Endothelial cell of umbilical vein (primary cell): ENCODE data around the gene SHISA7. TPM values are rescaled to one million over a fixed set of nuclear protein-coding genes. Genes with fewer than 3 reads are reported as not detected.

ENCODE experiments used
- BruUV-seq: library from RNA; stranded (reverse); fragments of 400-500 nt; replicated peaks from 2 replicates; lab custom pipeline; 2021; lab: Mats Ljungman, UMichigan
- CTCF ChIA-PET: fragments of 300-600, 350-600 bp; sonication (Branson Sonifier 250); formaldehyde crosslinking; loops from one replicate; lab custom pipeline; 2021; ENCODE audit warnings: antibody characterized with exemption, inconsistent platforms; lab: Charles Lee
- POLR2A ChIA-PET: fragments of 300-600, 350-600 bp; sonication (Branson Sonifier 250); formaldehyde crosslinking; loops from one replicate; lab custom pipeline; 2021; ENCODE audit warnings: antibody characterized with exemption, inconsistent platforms; lab: Charles Lee
- DNase-seq: peaks from one replicate; pipeline ENCODE4 v3.0.0-alpha.2; 2011; ENCODE audit warnings: low read depth, low spot score
- FAIRE-seq: peaks from 2 replicates; lab custom pipeline; 2011; peaks lifted over from hg19 to GRCh38; lab: Jason Lieb, UNC
- H2AFZ ChIP-seq: 2 replicates; pipeline ENCODE4 v1.6.0; 2012; ENCODE audit warnings: low read depth, low read length, control low read depth, inconsistent platforms
- H3K27ac ChIP-seq: 2 replicates; pipeline ENCODE4 v1.5.1; 2011; ENCODE audit warnings: low read depth, mild to moderate bottlenecking, control low read depth, low read length, moderate library complexity; ENCODE audit not compliant: insufficient read depth
- H3K27me3 ChIP-seq, 2 experiments: 2 replicates each; pipeline versions ENCODE4 v1.6.0 to v1.6.1; 2011; ENCODE audit warnings: low read length in 2 of 2, mixed read lengths in 1 of 2; ENCODE audit not compliant: control insufficient read depth in 2 of 2, insufficient read depth in 2 of 2
- H3K36me3 ChIP-seq, 2 experiments: 2 replicates in 1 of 2; 3 replicates in 1 of 2; pipeline ENCODE4 v1.5.1; 2011; ENCODE audit warnings: low read length in 2 of 2, mild to moderate bottlenecking in 1 of 2, moderate library complexity in 1 of 2; ENCODE audit not compliant: control insufficient read depth in 2 of 2, insufficient read depth in 2 of 2; ENCODE audit errors: extremely low read depth in 1 of 2
- H3K4me1 ChIP-seq: 3 replicates; pipeline ENCODE4 v1.5.1; 2011; ENCODE audit warnings: mild to moderate bottlenecking, low read length; ENCODE audit not compliant: control insufficient read depth, insufficient read depth; ENCODE audit errors: extremely low read depth
- H3K4me2 ChIP-seq: 2 replicates; pipeline ENCODE4 v1.6.1; 2011; ENCODE audit warnings: low read length, control low read depth, mixed read lengths; ENCODE audit not compliant: insufficient read depth
- H3K4me3 ChIP-seq, 3 experiments: fragments of 200-600 bp in 1 of 3; sonication (generic), shearing (Covaris generic) in 1 of 3; replicated peaks in 1 of 3; 2 replicates each; pipeline ENCODE4 v1.5.1; 2011 to 2016; ENCODE audit warnings: control low read depth in 3 of 3, low read length in 3 of 3, mild to moderate bottlenecking in 2 of 3, inconsistent platforms in 1 of 3, low read depth in 1 of 3, moderate library complexity in 1 of 3; ENCODE audit not compliant: insufficient read depth in 1 of 3
- H3K79me2 ChIP-seq: 2 replicates; pipeline ENCODE4 v1.6.0; 2012; ENCODE audit warnings: low read length, inconsistent platforms; ENCODE audit not compliant: control insufficient read depth, insufficient read depth
- H3K9ac ChIP-seq: replicated peaks from 2 replicates; pipeline ENCODE3; 2011; ENCODE audit warnings: low read length, control low read depth; ENCODE audit not compliant: insufficient read depth; ENCODE audit errors: extremely low read depth
- H3K9me1 ChIP-seq: replicated peaks from 3 replicates; pipeline ENCODE4 v1.6.0; 2011; ENCODE audit warnings: mild to moderate bottlenecking, low read length; ENCODE audit not compliant: control insufficient read depth, insufficient read depth; ENCODE audit errors: extremely low read depth
- H3K9me3 ChIP-seq: replicated peaks from 2 replicates; pipeline ENCODE4 v1.5.1; 2012; ENCODE audit warnings: low read length, inconsistent platforms; ENCODE audit not compliant: control insufficient read depth, insufficient read depth
- H4K20me1 ChIP-seq: replicated peaks from 2 replicates; pipeline ENCODE3; 2011; ENCODE audit warnings: mild to moderate bottlenecking, low read length; ENCODE audit not compliant: control insufficient read depth, insufficient read depth; ENCODE audit errors: extremely low read depth
- EZH2 ChIP-seq: IDR thresholded peaks from 2 replicates; pipeline ENCODE4 v1.6.1; 2012; ENCODE audit warnings: borderline replicate concordance, low read depth, mild to moderate bottlenecking, moderate library complexity, low read length, inconsistent platforms; ENCODE audit not compliant: severe bottlenecking
- FOS ChIP-seq: IDR thresholded peaks from 2 replicates; pipeline ENCODE4 v1.6.1; 2011; ENCODE audit warnings: mild to moderate bottlenecking, low read length, moderate library complexity, borderline replicate concordance; ENCODE audit not compliant: insufficient read depth
- GATA2 ChIP-seq: IDR thresholded peaks from 2 replicates; pipeline ENCODE4 v1.7.0; 2011; ENCODE audit warnings: low read depth, mild to moderate bottlenecking, moderate library complexity, mixed read lengths, low read length; ENCODE audit not compliant: insufficient read length, insufficient read depth
- JUN ChIP-seq: IDR thresholded peaks from 2 replicates; pipeline ENCODE4 v1.6.1; 2011; ENCODE audit warnings: borderline replicate concordance, low read depth; ENCODE audit not compliant: insufficient read length, insufficient read depth
- MYC ChIP-seq: IDR thresholded peaks from one replicate; pipeline ENCODE4 v1.6.1; 2011; ENCODE audit warnings: mild to moderate bottlenecking, low read depth, low read length
- POLR2A ChIP-seq: IDR thresholded peaks from 2 replicates; pipeline ENCODE4 v1.6.1; 2012; ENCODE audit warnings: low read depth, mild to moderate bottlenecking, control low read depth, low read length
- POLR2AphosphoS5 ChIP-seq: IDR thresholded peaks from 2 replicates; pipeline ENCODE4 v1.6.1; 2012; ENCODE audit warnings: low read depth, mild to moderate bottlenecking, control low read depth, low read length, moderate library complexity; ENCODE audit not compliant: insufficient read depth
- dilution Hi-C: fragments of 300-500 bp; cut with MboI; formaldehyde crosslinking; loops from one replicate; pipeline ENCODE4 v1.15.0; 2019; ENCODE audit warnings: low sequenced_read_pairs; ENCODE audit not compliant: extremely low pct_ligation_motif_present
- intact Hi-C: fragments of 100-400 bp; cut with micrococcal nuclease; formaldehyde crosslinking; loops from one replicate; pipeline ENCODE4 v1.10.0; 2022
- polyA plus RNA-seq, 4 experiments: library from polyadenylated mRNA; depleted of rRNA in 3 of 4; stranded (reverse) in 3 of 4; unstranded in 1 of 4; fragments of >200 nt; gene quantifications; 2 replicates each; pipeline versions ENCODE4 v1.2.1 to v1.2.3, GENCODE V29; 2011 to 2012; ENCODE audit warnings: missing spikeins in 1 of 4
- total RNA-seq: library from RNA; stranded (reverse); gene quantifications from 2 replicates; pipeline ENCODE4 v1.2.3, GENCODE V29; 2021
- TF ChIP-seq, protein P1 (sequence below): IDR thresholded peaks from 2 replicates; pipeline ENCODE4 v1.6.1; 2011; ENCODE audit not compliant: insufficient read depth, insufficient read length
- TF ChIP-seq, protein P2 (sequence below), 2 donors: IDR thresholded peaks; 1 replicate in 1 of 2; 2 replicates in 1 of 2; pipeline ENCODE4 v1.5.1; 2011; ENCODE audit warnings: low read length in 2 of 2, mild to moderate bottlenecking in 2 of 2, moderate library complexity in 2 of 2, control low read depth in 1 of 2, inconsistent platforms in 1 of 2, low read depth in 1 of 2; ENCODE audit not compliant: insufficient read depth in 1 of 2; ENCODE audit errors: extremely low read depth in 1 of 2

Gene SHISA7
- total and polyA plus RNA-seq, 2 donors (not counting 3 experiments of a cell fraction or from before 2014, with no cell fraction given): not detected

DNA sequence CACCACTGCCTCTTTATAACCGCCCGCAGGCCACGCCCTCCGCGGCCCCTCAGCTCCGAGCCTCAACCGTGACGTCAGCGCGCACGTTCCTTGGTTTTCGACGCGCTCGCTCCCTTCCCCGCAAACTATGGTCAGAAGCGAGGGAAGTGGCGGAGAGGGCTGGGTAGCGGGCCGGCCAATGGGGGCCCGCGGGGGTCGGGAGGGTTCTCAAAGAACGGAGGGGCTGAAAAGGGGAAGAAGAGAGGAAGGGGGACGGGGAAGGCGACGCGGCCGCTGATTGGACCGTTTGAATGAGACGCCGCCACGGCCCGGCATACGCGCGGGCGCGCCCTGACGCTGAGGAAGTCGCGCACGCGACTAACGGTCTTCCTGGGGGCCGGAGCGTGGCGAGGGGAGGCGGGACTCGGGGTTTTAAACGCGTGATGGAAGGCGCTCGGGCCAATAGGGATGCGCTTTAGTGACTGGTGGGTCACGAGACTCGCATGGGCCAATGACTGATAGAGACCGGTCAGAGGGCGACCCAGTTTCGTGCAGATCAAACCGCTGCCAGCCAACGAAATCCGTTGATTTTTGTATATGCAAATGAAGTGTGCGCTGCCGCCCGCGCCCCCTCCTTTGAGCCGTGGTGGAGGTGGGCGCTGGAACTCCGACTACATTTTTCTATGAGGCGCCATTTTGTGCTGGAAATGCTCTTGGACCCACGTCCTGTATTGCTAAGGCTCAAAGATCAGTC is 35.1 kb downstream of the SHISA7 start:
- intact Hi-C loops: loop anchor here (1.0 to 2.0 kb wide), 6 partner anchors 23 to 267 kb away; partner anchors contain the start of genes ISOC2, KMT5C, PPP6R1 and RPL28

More for the DNA sequence above, 35.1 kb downstream of the SHISA7 start:
- FAIRE-seq: peak; percentile 99
- Histone ChIP-seq H3K27me3 (peaks cover 2 to 5% of the 10 kb centered on the region in 2 experiments), H3K36me3 (peaks cover under 1 to 6% of the 10 kb centered on the region in 2 experiments), H3K9me3 (no peaks in the 10 kb centered on the region), H3K9ac (peak overlapping the region; percentile 93), H3K4me3 (peak overlapping the region in 2 of 3 experiments; percentile 28 to 90), H3K4me2 (peak overlapping the region; percentile 64), H3K9me1 (no peaks in the 10 kb centered on the region), H3K4me1 (peaks cover 13% of the 10 kb centered on the region), H3K79me2 (peaks cover 39% of the 10 kb centered on the region), H2AFZ (peak overlapping the region; percentile 90), H3K27ac (peak overlapping the region; percentile 90), H4K20me1 (no peaks in the 10 kb centered on the region)
- dilution Hi-C loops: no loop called here
- BruUV-seq: no TSS peak
- ChIA-PET CTCF (interaction anchor here (0.7 to 1.4 kb wide), 6 partner anchors 10 to 247 kb away, joined by 3 to 5 read pairs (median 3); no protein-coding TSS in a partner anchor), POLR2A (interaction anchor here (0.6 to 2.0 kb wide), 20 partner anchors 12 to 321 kb away, joined by 3 to 15 read pairs (median 4); partner anchors contain the start of genes FIZ1, HSPBP1, ISOC2 and KMT5C)
- peak; percentile 100 for DNase-seq
- no peak for TF ChIP-seq JUN
- TF ChIP-seq MYC: peak; percentile 74
- TF ChIP-seq, protein P1, sequence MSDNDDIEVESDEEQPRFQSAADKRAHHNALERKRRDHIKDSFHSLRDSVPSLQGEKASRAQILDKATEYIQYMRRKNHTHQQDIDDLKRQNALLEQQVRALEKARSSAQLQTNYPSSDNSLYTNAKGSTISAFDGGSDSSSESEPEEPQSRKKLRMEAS: peak; percentile 71
- no peak for TF ChIP-seq FOS
- TF ChIP-seq POLR2AphosphoS5: no peak
- TF ChIP-seq EZH2: no peak
- TF ChIP-seq POLR2A: peak; percentile 58
- TF ChIP-seq GATA2: no peak
- TF ChIP-seq, protein P2, sequence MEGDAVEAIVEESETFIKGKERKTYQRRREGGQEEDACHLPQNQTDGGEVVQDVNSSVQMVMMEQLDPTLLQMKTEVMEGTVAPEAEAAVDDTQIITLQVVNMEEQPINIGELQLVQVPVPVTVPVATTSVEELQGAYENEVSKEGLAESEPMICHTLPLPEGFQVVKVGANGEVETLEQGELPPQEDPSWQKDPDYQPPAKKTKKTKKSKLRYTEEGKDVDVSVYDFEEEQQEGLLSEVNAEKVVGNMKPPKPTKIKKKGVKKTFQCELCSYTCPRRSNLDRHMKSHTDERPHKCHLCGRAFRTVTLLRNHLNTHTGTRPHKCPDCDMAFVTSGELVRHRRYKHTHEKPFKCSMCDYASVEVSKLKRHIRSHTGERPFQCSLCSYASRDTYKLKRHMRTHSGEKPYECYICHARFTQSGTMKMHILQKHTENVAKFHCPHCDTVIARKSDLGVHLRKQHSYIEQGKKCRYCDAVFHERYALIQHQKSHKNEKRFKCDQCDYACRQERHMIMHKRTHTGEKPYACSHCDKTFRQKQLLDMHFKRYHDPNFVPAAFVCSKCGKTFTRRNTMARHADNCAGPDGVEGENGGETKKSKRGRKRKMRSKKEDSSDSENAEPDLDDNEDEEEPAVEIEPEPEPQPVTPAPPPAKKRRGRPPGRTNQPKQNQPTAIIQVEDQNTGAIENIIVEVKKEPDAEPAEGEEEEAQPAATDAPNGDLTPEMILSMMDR (IDR thresholded peaks at IDR 0.05; ENCODE audit: extremely low read depth in 1 of 2, insufficient read depth in 1 of 2, low read depth in 1 of 2, low read length in 2 of 2): no peak
